HepG2 (cell line): ENCODE measurements around the gene CATSPERE. TPM values are rescaled to one million over a fixed set of nuclear protein-coding genes. Genes with fewer than 3 reads are reported as not detected.
"Not testable (repeated sequence)": the region's sequence is repeated elsewhere in the genome, so short reads cannot be mapped to it uniquely, and the experiment has no call there.

ENCODE experiments used
- ATAC-seq: fragments of 200-7000 bp; cut with Tn5 transposase; 3 replicates; pipeline ENCODE4 v1.9.1; 2020; ENCODE audit warnings: mild to moderate bottlenecking, moderate library complexity
- BruUV-seq: library from RNA; stranded (reverse); fragments of 400-500 nt; replicated peaks from 2 replicates; lab custom pipeline; 2021; lab: Mats Ljungman, UMichigan
- CTCF ChIA-PET: fragments of 300-600 bp; formaldehyde crosslinking; extraction: SDS; loops from one replicate; lab custom pipeline; 2021; ENCODE audit warnings: low total read pairs, inconsistent platforms, low intra/inter-chr PET ratio; lab: Yijun Ruan, JAX
- POLR2A ChIA-PET: fragments of 350-600 bp; sonication (Branson Sonifier 250); formaldehyde crosslinking; loops from one replicate; lab custom pipeline; 2020; ENCODE audit warnings: antibody characterized with exemption, inconsistent platforms; lab: Yijun Ruan, JAX
- DNase-seq: peaks from one replicate; pipeline ENCODE4 v3.0.0-alpha.2; 2015; ENCODE audit warnings: low spot score
- FAIRE-seq: peaks from 3 replicates; lab custom pipeline; 2011; peaks lifted over from hg19 to GRCh38; lab: Jason Lieb, UNC
- H2AFZ ChIP-seq: one replicate; pipeline ENCODE4 v1.6.1; 2011; ENCODE audit warnings: low read length, inconsistent platforms
- H3K27ac ChIP-seq: fragments of 300-600 bp; 3 replicates; pipeline ENCODE4 v1.8.0; 2011; ENCODE audit warnings: mixed run types, mild to moderate bottlenecking, mixed read lengths, low read length, inconsistent platforms; ENCODE audit not compliant: insufficient read depth; ENCODE audit errors: extremely low read length
- H3K27me3 ChIP-seq, 2 experiments: fragments of 200-600 bp in 1 of 2; 2 replicates in 1 of 2; 3 replicates in 1 of 2; pipeline versions ENCODE4 v1.6.0 to v1.8.0; 2011; ENCODE audit warnings: low read length in 2 of 2, mild to moderate bottlenecking in 2 of 2, moderate library complexity in 2 of 2, inconsistent platforms in 1 of 2; ENCODE audit not compliant: insufficient read depth in 2 of 2, control insufficient read depth in 1 of 2
- H3K36me3 ChIP-seq, 2 experiments: fragments of 200-600 bp in 1 of 2; replicated peaks in 1 of 2; 2 replicates in 1 of 2; 3 replicates in 1 of 2; pipeline versions ENCODE4 v1.5.1 to v1.8.0; 2011; ENCODE audit warnings: low read length in 2 of 2, inconsistent platforms in 1 of 2; ENCODE audit not compliant: insufficient read depth in 2 of 2, control insufficient read depth in 1 of 2
- H3K4me1 ChIP-seq: 2 replicates; pipeline ENCODE4 v1.5.1; 2012; ENCODE audit warnings: low read length, inconsistent platforms; ENCODE audit not compliant: insufficient read depth
- H3K4me2 ChIP-seq: 2 replicates; pipeline ENCODE4 v1.6.0; 2011; ENCODE audit warnings: low read depth, low read length, inconsistent platforms
- H3K4me3 ChIP-seq, 3 experiments: fragments of 200-600 bp in 1 of 3; sonication (generic), shearing (Covaris generic) in 1 of 3; replicated peaks in 1 of 3; 2 replicates each; pipeline ENCODE4 v1.5.1; 2011 to 2016; ENCODE audit warnings: low read length in 3 of 3, inconsistent platforms in 2 of 3, low read depth in 2 of 3, mild to moderate bottlenecking in 2 of 3, control low read depth in 1 of 3, mixed read lengths in 1 of 3; ENCODE audit not compliant: insufficient read depth in 1 of 3
- H3K79me2 ChIP-seq: one replicate; pipeline ENCODE4 v1.6.1; 2011; ENCODE audit warnings: low read length, inconsistent platforms; ENCODE audit not compliant: insufficient read depth
- H3K9ac ChIP-seq: 2 replicates; pipeline ENCODE4 v1.6.0; 2011; ENCODE audit warnings: mild to moderate bottlenecking, low read depth, low read length, inconsistent platforms; ENCODE audit not compliant: insufficient read depth
- H3K9me3 ChIP-seq: 2 replicates; pipeline ENCODE4 v1.5.1; 2012; ENCODE audit warnings: mild to moderate bottlenecking, low read length
- H4K20me1 ChIP-seq: 2 replicates; pipeline ENCODE4 v1.6.0; 2011; ENCODE audit warnings: inconsistent platforms, mild to moderate bottlenecking, low read length, moderate library complexity; ENCODE audit not compliant: insufficient read depth
- CBX2 ChIP-seq, 2 experiments: fragments of 200-600 bp in 1 of 2; sonication (generic); formaldehyde crosslinking in 1 of 2; IDR thresholded peaks; 2 replicates each; pipeline versions ENCODE4 v1.7.0 to v1.8.1; 2018 to 2022; ENCODE audit warnings: low read depth in 2 of 2, low read length in 1 of 2, mild to moderate bottlenecking in 1 of 2, missing genetic modification reagents in 1 of 2
- HNF4G ChIP-seq, 2 experiments: sonication (generic) in 1 of 2; formaldehyde crosslinking in 1 of 2; IDR thresholded peaks; 2 replicates each; pipeline versions ENCODE4 v1.4.0 to v1.6.1; 2011 to 2020; ENCODE audit warnings: borderline replicate concordance in 2 of 2, low read depth in 2 of 2, mild to moderate bottlenecking in 2 of 2, low read length in 1 of 2, missing genetic modification reagents in 1 of 2, moderate library complexity in 1 of 2
- NR2F1 ChIP-seq, 2 experiments: fragments of 450-650 bp in 1 of 2; formaldehyde crosslinking in 1 of 2; IDR thresholded peaks; 2 replicates each; pipeline versions ENCODE4 v1.5.0 to v1.6.1; 2016 to 2020; ENCODE audit warnings: mild to moderate bottlenecking in 1 of 2, missing compliant biosample characterization in 1 of 2, missing genetic modification reagents in 1 of 2, moderate library complexity in 1 of 2
- NR2F6 ChIP-seq, 2 experiments: IDR thresholded peaks; 2 replicates each; pipeline ENCODE4 v1.6.1; 2016; ENCODE audit warnings: antibody characterized with exemption in 1 of 2, mild to moderate bottlenecking in 1 of 2
- SMC3 ChIP-seq: IDR thresholded peaks from 2 replicates; pipeline ENCODE4 v1.6.1; 2011; ENCODE audit warnings: low read length, improper control_type of control experiment
- TBX3 ChIP-seq: fragments of 450-650 bp; IDR thresholded peaks from 2 replicates; pipeline ENCODE4 v1.6.1; 2017; ENCODE audit warnings: antibody characterized with exemption, mild to moderate bottlenecking, inconsistent platforms, borderline replicate concordance
- whole genome bisulfite sequencing: methylation state at CpG from one replicate; pipeline ENCODE4 v1.1.6; 2017; ENCODE audit warnings: low lambda C conversion rate; 5-methylcytosine and 5-hydroxymethylcytosine counted together
- in situ Hi-C: cut with HindIII; loops from 2 replicates; pipeline ENCODE4 v1.10.0; 2017; ENCODE audit warnings: low pct_unique_long_range_greater_than_20kb; ENCODE audit not compliant: extremely low pct_ligation_motif_present
- intact Hi-C: fragments of 100-400 bp; cut with micrococcal nuclease; formaldehyde crosslinking; loops from one replicate; pipeline ENCODE4 v1.10.0; 2022; ENCODE audit not compliant: unreplicated experiment
- polyA plus RNA-seq, 8 experiments: library from polyadenylated mRNA; depleted of rRNA in 3 of 8; stranded (reverse) in 7 of 8; unstranded in 1 of 8; fragments of >200 nt; fragmentation: Illumina TruSeq in 4 of 8; extraction: Trizol in 4 of 8; gene quantifications; 2 replicates each; pipeline versions ENCODE4 v1.2.1 to v1.2.3, GENCODE V29; 2011 to 2016; ENCODE audit warnings: low read depth in 4 of 8, missing spikeins in 1 of 8, mixed read lengths in 1 of 8; ENCODE audit not compliant: insufficient read depth in 1 of 8
- total RNA-seq, 5 experiments: library from RNA; depleted of rRNA; stranded (reverse); fragments of >200 nt; fragmentation: Illumina TruSeq; extraction: Trizol; gene quantifications; 2 replicates each; pipeline ENCODE4 v1.2.3, GENCODE V29; 2016; ENCODE audit warnings: low read depth in 1 of 5

Gene CATSPERE
- total and polyA plus RNA-seq, 2 of the 13 experiments (the other 11 are each of a cell fraction or from before 2014, with no cell fraction given): 0.34 to 0.51 TPM

- H3K4me2 ChIP-seq: no peak overlapping the region
- no peak overlapping the region for H3K27ac ChIP-seq
- H3K9me3 ChIP-seq: no peaks in the 10 kb centered on the region
- no peaks in the 10 kb centered on the region for H3K79me2 ChIP-seq
- H3K4me3 ChIP-seq: no peak overlapping the region
- in situ Hi-C loops: no loop called here
- POLR2A ChIA-PET: no interaction called here
- no peaks in the 10 kb centered on the region for H4K20me1 ChIP-seq
- H3K36me3 ChIP-seq: no peaks in the 10 kb centered on the region
- no peak overlapping the region for H2AFZ ChIP-seq
- no peak for ATAC-seq
- DNase-seq: peak; percentile 22
- TF ChIP-seq HNF4G (IDR thresholded peaks at IDR 0.05; ENCODE audit: borderline replicate concordance, low read depth, low read length) (no peak), HNF4G (CRISPR knock-in tag; IDR thresholded peaks at IDR 0.05; ENCODE audit: borderline replicate concordance, low read depth) (no peak), CBX2 (IDR thresholded peaks at IDR 0.05; ENCODE audit: low read depth, low read length) (no peak), CBX2 (CRISPR knock-in tag; IDR thresholded peaks at IDR 0.05; ENCODE audit: low read depth) (no peak), TBX3 (peak; percentile 16; the same call in 1 of the 2 replicates), SMC3 (no peak), NR2F6 (IDR thresholded peaks at IDR 0.05) (peak; percentile 12; the same call in 1 of the 2 replicates), NR2F6 (CRISPR knock-in tag; IDR thresholded peaks at IDR 0.05) (no peak), NR2F1 (CRISPR knock-in tag; IDR thresholded peaks at IDR 0.05) (peak in 1 of 2 experiments; percentile 23; a peak in 1 of 4 replicates)
- TF ChIP-seq, all 625 proteins: peak for 3
- no TSS peak for BruUV-seq
- 0 out of 5 replicates have a peak, but pooled peaks cover 0 to 3% of the 10 kb centered on the region in 2 experiments for H3K27me3 ChIP-seq
- intact Hi-C loops: no loop called here
- no peak for FAIRE-seq
- H3K4me1 ChIP-seq: no peaks in the 10 kb centered on the region; the same call in 1 of the 2 replicates
- CTCF ChIA-PET: no interaction called here
- H3K9ac ChIP-seq: no peak overlapping the region
- 12% methylated on average over 1 of the region's 1 CpG for WGBS
These were observed 98.5 kb downstream of the CATSPERE start for GRCh38 chr1:244559561-244559960.

- DNase-seq, H2AFZ ChIP-seq, H4K20me1 ChIP-seq, BruUV-seq, CTCF ChIA-PET, H3K9me3 ChIP-seq, POLR2A ChIA-PET, H3K36me3 ChIP-seq, H3K79me2 ChIP-seq, ATAC-seq, H3K9ac ChIP-seq, H3K27ac ChIP-seq, H3K27me3 ChIP-seq, H3K4me1 ChIP-seq, H3K4me2 ChIP-seq, H3K4me3 ChIP-seq, FAIRE-seq, intact Hi-C loops, in situ Hi-C loops: not testable (repeated sequence)
- WGBS: 56% methylated on average over 1 of the region's 1 CpG
These were observed 101.8 kb downstream of the CATSPERE start for GRCh38 chr1:244562877-244563276.
